GM18517 (cell line): ENCODE results near the gene TSPO.
"Not testable (repeated sequence)": the region's sequence is repeated elsewhere in the genome, so short reads cannot be mapped to it uniquely, and the experiment has no call there.

Experiments used
- ATAC-seq: cut with Tn5 transposase; IDR thresholded peaks from one replicate; pipeline ENCODE4 v1.9.1; 2021; ENCODE audit warnings: mild to moderate bottlenecking, moderate library complexity; ENCODE audit not compliant: unreplicated experiment

Gene TSPO

DNA sequence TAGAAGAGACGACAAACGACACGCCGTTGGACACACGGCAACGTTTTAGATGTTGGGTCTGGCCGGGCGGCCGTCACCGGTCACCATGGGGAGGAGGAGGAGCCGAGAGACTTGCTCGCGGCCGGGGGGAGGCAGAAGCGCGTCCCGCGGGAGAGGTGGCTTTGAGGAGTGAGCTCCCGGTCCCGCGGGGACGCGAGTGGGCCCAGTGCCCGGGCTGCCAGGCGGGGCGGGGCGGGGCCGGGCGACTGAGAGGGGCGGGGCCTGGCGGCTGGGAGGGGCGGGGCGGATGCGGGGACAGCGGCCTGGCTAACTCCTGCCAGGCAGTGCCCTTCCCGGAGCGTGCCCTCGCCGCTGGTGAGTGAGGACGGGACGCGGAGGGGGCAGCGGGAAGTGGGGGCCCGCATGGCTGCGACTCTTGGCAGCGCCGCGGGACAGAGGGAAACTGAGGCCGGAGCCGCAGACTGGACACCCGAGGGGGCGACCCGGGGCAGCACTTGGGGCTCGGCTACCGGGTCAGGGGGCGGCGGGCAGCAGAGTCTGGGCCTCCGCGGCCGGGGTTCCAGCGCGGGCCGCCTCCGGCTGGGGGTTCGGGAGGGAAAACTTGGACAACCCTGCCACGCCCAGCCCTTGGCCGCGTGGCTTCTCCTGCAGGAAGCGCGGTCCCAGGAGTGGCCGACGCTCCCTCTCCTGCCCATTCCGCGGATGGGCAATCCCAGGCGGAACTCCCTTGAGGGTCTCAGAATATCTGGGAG is at the start of gene TSPO:
TSS of gene TSPO (plus strand) at position 309 of the 752 bp plus-strand sequence. CDS start 7,680 bp downstream, outside the sequence.
- ATAC-seq = no peak

- ATAC-seq = not testable (repeated sequence)
These were observed 47.2 kb upstream of the TSPO start for GRCh38 chr22:43104056-43104625.

DNA sequence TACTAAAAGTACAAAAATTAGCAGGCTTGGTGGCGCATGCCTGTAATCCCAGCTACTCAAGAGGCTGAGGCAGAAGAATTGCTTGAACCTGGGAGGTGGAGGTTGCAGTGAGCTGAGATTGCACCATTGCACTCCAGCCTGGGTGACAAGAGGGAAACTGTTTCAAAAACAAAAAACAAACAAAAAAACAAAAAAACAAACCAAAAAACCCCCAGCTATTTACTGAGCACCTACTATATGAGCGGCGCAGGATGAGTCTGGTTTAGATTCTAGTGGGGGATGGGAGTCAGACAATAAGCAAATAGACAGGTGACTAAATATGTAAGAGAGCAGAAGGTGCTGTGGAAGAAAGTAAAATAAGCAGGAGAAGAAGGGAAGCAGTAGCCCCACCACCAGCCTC is 46.4 kb upstream of the TSPO start:
- not testable (repeated sequence) for ATAC-seq

DNA sequence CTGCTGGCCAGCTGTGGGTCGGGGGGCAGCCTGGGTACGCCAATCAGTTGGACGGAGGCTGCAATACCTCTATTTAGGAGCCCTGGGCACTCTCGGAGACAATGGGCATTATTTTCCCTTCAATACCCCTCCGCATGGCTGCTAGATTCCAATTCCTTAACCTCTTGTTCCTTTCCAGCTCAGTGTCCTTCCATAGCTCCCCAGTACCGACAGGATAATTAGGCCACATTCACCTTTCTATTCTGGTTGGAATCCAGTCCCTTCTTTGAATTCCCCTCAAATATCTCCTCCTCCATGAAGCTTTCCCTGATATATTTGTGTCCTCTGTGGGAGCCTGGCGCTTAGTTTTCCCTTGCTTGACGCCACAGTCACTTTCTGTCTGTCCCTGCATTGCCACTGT is 45.1 kb upstream of the TSPO start:
- ATAC-seq = no peak

DNA sequence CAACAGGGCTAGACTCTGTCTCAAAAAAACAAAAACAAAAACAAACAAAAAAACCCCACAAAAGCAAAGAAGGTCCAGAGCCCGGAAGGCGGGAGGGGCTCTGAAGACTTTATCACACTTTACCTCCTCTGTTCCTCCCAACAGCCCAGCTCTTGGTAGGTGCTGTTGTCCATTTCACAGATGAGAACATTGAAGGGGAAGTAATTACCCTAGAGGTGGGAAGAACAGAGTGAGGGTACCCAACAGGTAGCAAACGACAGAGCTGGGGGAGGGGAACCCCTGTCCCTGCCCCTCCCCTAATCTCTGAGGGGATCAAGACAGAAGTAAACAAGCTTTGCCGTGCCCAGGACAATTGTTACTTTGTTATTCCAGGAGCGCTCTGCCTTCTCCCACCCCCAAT is 41.8 kb upstream of the TSPO start:
- ATAC-seq = no peak

- no peak for ATAC-seq
These were observed 41.4 kb upstream of the TSPO start for GRCh38 chr22:43109921-43110443.

DNA sequence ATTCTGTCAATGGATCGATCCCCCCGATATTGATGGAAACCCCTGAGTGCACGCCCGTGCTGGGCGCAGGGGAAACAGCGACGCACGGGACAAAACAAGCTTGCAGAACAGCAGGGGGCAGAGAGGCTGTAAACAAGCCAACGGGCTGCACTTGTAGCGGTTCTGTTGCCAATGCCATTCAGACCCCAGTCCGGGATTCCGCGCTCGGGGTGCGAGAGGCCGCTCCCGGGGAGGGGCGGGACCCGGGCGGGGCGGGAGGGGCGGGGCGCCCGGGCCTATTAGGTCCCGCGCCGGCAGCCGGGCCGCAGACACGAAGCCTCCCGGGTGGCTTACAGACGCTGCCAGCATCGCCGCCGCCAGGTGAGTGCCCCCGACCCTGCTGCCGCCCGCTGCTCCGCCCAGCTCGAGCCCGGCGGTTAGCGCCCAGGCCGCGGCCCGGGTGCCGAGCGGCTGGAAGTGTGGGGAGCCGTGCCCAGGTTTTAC is 40.9 kb upstream of the TSPO start, which contains the start of gene BIK:
TSS of gene BIK (plus strand) at position 307 of the 483 bp plus-strand sequence. CDS start 13,273 bp downstream, outside the sequence.
- ATAC-seq = no peak

DNA sequence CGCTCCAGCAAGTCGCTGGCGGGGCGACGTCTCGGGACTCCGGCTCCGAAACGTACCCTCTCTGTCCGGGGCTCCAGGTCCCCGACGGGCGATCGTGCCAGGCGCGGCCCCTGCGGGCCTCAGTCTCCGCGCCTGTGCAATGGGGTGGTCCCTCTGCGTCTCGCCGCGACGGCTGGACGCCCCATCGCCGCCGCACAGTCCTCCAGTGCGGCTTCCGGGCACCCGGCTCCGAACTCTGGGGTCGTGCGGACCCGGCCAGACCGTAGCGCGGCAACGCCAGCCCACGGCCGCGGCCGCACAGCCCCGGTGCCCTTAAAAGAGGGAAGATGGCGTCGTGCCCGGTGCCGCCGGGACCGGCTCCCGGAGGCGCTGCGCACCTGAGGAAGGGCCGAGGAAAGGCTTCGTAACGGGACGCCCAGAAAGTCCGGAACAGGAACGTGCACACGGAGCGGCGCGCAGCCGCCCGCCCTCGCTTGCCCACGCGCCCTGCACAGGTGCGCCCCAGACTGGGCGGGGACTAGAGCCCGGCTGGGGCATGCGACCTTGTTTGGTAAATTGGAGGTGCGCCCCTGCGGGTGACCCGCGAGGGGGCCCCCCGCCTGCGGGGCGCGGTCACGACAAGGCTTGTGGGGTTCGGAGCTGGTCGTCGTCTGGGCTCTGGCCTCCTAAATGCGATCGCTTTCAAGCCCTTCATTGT is 40.3 kb upstream of the TSPO start:
- no peak for ATAC-seq

GRCh38 chr22:43113526-43114251 is 37.7 kb upstream of the TSPO start:
- no peak for ATAC-seq

- no peak for ATAC-seq
These were observed 36.4 kb upstream of the TSPO start for GRCh38 chr22:43114958-43115357.

DNA sequence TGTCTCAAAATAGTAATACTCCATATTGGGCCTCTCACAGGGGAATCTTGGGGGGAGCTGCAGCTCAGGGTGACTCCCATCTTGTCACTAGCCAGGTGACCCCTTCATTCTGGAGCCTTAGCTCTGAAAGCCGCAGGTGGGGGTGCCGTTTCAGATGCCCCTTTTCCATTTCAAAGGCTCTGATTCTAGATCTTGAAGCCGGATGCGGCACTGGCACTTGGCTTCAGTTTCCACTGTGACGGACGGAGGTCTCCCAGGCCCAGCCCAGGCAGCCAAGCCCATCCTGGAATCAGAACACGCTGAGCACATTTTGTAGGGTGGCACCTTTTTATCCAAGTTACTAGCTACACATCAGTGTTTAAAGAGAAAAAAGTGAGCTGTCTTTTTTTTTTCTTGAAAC is 34.4 kb upstream of the TSPO start:
- ATAC-seq = no peak

- ATAC-seq = no peak
These were observed 33.1 kb upstream of the TSPO start for GRCh38 chr22:43118024-43118849.

- ATAC-seq = peak; percentile 74
These were observed 32.4 kb upstream of the TSPO start for GRCh38 chr22:43118953-43119458.

GRCh38 chr22:43126501-43127165 is 24.7 kb upstream of the TSPO start:
- no peak for ATAC-seq

DNA sequence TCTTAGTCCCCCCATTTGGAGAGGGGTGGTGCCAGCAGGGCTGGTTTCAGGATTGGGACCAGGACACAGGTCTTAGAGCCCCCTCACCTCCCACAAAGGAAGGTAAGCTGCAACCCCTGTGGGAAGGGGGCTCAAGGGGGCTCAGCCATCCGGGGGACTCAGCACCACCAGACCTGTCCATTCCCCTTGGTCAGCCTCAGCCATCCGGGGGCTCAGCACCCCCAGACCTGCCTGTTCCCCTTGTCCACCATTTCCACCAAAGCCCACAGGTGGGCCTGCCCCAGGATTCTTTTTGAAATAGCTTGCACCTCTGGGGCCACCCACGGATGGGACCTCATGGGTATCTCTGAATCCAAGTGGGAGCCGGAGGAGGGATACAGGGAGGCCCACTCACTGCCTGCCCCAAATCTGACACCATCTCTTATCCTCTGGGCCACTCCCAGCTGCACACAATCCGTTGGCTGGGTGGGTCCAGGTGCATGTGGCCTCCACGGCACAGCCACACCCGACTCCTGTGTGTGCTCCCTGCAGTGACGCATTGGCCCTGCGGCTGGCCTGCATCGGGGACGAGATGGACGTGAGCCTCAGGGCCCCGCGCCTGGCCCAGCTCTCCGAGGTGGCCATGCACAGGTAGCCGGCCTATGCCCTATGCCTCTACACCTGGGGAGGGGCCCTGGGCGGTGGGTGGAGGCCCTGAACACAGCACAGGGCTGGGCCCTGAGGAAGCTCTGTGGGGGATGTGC is 24.0 kb upstream of the TSPO start:
- ATAC-seq = no peak

GRCh38 chr22:43128116-43128515 is 23.2 kb upstream of the TSPO start:
- ATAC-seq = no peak

DNA sequence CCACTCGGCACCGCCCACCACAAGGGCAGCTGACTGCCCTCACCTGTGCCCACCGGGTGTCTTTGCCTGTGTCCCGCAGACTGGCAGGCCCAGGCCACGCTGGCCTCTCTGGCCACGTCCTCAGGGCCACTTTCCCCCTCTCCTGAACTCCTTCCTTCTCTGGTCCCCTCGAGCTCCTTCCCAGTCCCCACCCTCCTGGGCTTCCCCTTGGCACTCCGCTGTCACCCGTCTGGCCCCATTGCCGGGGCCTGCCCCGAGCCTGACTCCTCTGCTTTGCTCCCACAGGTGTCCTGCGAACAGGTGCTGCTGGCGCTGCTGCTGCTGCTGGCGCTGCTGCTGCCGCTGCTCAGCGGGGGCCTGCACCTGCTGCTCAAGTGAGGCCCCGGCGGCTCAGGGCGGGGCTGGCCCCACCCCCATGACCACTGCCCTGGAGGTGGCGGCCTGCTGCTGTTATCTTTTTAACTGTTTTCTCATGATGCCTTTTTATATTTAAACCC is 22.4 kb upstream of the TSPO start:
- ATAC-seq = no peak
